ENCODE measurements around the gene TTI1.
"Not testable (repeated sequence)": the region's sequence is repeated elsewhere in the genome, so short reads cannot be mapped to it uniquely, and the experiment has no call there.

TTI1 gene

GRCh38 chr20:37986873-37987601, 46.2 kb downstream of the TTI1 start:
- DNase-seq: no peak

GRCh38 chr20:37986044-37986858, 47.0 kb downstream of the TTI1 start:
- no peak for DNase-seq

DNA sequence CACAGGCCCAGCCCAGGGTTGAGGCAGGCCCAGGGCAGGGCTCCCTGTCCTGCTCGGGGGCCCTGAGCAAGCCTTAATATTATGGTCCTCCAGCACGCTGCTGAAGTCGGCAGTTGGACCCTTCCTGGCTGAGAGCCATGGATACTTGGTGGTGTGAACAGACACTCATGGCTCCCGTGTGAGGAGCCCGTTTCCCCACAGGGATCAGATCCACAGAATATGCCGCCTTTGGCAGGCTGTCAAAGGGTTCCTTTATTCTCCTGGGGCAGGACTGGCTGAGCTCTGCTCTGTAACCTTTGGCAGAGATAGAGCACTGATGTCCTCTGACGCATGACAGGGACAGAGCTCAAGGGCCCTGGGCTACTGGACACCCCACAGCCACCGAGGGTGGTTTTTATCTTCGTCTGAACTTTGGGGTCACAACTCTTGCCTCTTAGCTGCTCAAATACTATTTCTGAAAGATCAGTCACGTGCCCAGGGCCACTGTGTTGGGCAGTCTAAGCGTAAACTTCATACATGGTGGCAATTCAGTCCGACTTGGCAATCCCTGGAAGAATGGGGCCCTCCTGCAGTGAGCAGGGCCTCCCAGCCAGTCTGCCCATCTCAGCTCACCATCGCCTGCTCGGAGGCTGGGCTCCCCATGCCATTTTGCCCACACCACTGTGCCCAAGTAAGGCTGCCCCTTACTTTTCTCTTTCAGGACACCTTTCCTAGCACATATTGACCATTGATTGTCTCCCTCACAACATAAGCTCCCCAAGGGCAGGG, 49.1 kb downstream of the TTI1 start:
- DNase-seq: no peak

GRCh38 chr20:37983286-37983685, 50.0 kb downstream of the TTI1 start:
- no peak for DNase-seq

DNA sequence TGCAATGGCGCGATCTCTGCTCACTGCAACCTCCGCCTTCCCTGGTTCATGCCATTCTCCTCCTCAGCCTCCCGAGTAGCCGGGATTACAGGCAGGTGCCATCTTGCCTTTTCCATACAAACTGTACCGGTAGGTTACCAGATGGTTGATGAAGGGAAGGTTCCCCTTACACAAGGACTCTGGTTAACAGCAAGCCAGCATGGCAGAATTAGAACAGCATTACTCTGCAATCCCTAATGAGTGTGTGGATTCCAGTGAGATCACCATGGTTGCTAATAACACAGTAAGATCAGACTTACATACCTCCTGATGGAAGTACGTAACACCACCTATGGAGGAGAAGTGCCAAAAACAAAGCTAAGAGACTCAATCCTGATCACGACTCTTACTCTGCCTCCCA, 51.7 kb downstream of the TTI1 start:
- DNase-seq: no peak

DNA sequence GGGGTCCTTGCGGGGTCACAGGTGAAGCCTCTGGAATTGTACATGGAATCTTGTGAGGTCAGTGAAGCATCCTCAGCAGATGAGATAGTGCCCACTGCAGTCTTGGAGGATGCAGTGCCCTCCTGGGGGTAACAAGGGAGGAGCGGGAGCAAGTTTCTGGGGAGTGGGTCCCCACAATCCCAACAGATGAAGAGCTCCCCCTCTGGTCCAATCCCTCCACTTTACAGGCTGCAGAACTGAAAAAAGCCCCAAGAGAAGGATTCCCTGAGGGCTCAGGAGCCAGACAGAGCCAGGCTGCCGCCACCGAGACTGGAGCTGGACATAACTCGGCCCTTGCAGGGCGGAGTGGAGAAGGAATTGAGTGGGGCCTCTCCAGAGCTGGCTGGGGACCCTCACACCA, 52.4 kb downstream of the TTI1 start:
- no peak for DNase-seq

DNA sequence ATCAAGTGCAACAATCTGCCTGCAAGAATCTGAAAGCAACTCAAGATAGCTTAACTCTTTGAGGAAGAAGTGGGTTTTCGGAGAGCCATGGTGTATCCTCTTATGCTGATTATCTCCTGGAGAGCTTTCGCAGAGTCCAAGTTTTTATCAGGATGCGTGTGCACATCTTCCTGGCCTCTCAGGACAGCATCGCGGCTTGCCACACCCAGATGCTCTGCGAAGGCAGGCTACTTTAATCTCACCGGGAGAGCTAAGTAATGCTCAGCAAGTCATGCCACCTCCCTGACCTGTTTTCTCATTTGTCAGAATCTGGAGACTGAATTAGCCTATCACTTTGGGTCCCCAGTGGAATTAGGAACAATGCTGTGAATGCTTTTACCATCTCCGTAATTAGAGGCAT, 52.9 kb downstream of the TTI1 start:
- no peak for DNase-seq

- no peak for DNase-seq
These were observed 54.0 kb downstream of the TTI1 start for GRCh38 chr20:37979021-37979985.

DNA sequence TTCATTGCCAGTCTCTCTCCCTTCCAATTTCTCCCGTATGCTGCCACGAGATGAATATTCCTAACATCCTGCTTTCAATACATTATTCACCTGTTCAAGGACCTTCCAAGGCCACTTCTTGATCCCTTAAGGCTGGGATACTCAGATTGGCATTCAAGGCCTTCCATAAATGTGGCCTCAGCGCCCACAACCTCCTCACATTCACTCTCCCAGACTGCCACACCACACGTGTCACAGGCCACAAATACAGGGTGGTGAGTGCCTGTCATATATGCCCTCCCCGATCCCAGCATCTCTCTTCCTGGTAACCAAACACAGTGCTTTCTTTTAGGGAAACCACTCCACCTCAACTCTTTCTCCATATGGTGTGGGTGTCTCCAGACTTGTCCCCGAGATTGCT, 55.5 kb downstream of the TTI1 start:
- no peak for DNase-seq

- DNase-seq: no peak
These were observed 55.9 kb downstream of the TTI1 start for GRCh38 chr20:37977338-37977737.

GRCh38 chr20:37976887-37977286, 56.4 kb downstream of the TTI1 start:
- DNase-seq: no peak

- DNase-seq: no peak
These were observed 60.0 kb downstream of the TTI1 start for GRCh38 chr20:37973059-37973910.

GRCh38 chr20:37972256-37973058, 60.8 kb downstream of the TTI1 start:
- no peak for DNase-seq

DNA sequence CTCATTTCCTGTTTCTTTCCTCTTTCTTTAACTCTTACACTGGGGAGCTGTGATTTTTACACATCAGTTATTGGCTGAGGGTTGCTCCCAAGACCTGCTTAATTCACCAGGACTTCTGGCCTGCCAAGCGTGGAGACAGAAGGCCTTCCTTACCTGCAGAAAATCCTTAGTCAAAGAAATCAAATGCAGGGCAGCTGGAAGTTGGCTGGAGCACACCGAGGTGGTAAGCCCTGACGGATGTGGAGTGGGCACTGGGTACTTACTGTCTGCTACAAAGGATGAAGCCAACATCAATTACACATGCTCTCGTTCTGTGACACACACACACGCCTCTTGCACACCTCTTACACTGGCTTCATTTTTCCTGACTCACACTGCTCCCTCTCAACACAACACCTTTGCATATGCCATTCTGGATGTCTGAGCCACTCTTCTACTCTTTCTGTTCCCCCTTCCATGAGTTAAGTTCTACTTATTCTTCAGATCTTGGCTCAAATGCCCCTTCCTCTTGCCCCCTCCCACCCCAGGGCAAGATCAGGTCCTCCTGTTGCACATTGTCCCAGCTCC, 61.6 kb downstream of the TTI1 start:
- no peak for DNase-seq

DNA sequence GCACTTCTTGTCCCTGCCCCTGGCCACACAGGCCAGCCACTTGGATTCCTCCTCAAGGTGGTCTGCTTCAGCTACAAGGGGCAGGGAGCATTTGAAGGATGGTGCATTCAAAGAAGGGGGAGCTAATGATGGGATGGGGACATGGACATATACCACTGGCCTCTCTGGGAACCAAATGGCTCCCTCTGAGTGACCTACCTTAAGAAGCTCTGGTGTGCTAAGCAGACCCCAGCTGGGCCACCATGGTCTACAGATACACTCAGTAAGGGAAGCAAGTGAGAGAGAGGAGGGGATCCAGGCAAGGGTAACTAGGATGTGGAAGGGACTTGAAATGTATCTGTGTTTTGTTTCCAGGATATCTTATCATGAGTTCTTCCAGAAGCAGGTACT, 62.4 kb downstream of the TTI1 start:
- DNase-seq: no peak

DNA sequence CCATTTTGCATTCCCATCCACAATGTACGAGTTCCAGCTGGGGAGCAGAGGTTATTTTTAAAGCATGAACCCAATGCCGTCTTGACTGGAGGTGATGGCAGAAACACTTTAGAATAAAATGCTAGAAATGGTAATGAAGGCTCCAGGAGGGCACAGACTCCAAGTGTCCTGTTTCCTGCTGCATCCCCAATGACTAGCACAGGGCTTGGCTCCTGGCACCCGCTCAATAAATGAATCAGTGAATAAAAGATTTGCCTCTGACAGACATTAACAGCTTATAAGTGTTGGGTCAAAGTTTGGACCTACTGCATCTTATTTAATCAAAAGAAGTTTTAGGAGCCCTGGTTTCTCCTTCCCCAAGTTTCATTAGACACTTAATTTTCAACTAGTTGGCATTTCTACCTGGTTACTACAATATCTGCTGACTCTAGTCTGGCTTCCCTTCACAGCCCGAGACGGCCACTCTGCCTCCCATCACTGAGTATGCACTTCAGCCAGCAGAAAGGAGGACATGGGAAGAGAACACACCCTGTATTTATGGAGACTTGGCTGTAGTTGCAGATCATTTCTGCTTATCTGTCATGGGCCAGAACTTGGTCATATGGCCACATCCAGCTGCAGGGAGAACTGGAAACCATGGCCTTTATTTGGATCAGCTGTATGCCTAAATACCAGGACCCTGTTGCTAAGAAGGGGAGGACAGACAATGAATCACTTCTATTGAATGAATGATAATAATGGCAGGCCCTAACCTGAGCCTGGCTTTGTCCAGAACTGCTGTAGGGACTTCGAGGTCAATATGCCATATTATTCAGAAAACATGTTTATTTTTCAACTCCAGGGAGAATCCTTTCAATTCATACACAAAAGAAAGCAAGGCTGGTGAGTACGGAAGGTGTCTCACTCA, 63.1 kb downstream of the TTI1 start:
- DNase-seq: no peak

GRCh38 chr20:37968841-37969401, 64.3 kb downstream of the TTI1 start:
- DNase-seq: no peak

- not testable (repeated sequence) for DNase-seq
These were observed 69.8 kb downstream of the TTI1 start for GRCh38 chr20:37963483-37963882.

- no peak for DNase-seq
These were observed 72.2 kb downstream of the TTI1 start for GRCh38 chr20:37961066-37961465.
